Caco-2 (cell line): ENCODE measurements around the gene PDE4D. TPM values are rescaled to one million over a fixed set of nuclear protein-coding genes. Genes with fewer than 3 reads are reported as not detected.

Source experiments
- BruUV-seq: library from RNA; stranded (reverse); fragments of 400-500 nt; replicated peaks from 2 replicates; lab custom pipeline; 2021; lab: Mats Ljungman, UMichigan
- CTCF ChIA-PET: fragments of 300-600 bp; sonication (Branson Sonifier 250); formaldehyde crosslinking; loops from one replicate; lab custom pipeline; 2022; ENCODE audit warnings: antibody characterized with exemption; lab: Charles Lee
- POLR2A ChIA-PET: fragments of 300-600 bp; sonication (Branson Sonifier 250); formaldehyde crosslinking; loops from one replicate; lab custom pipeline; 2022; ENCODE audit warnings: antibody characterized with exemption; lab: Charles Lee
- DNase-seq, 2 experiments: peaks; one replicate each; pipeline versions ENCODE4 v3.0.0 to v3.0.0-alpha.2; 2020 to 2022
- H3K27me3 ChIP-seq: replicated peaks from 2 replicates; pipeline ENCODE4 v1.6.0; 2011; ENCODE audit warnings: low read length; ENCODE audit not compliant: control insufficient read depth, insufficient read depth
- H3K36me3 ChIP-seq: 2 replicates; pipeline ENCODE4 v1.5.1; 2011; ENCODE audit warnings: low read length; ENCODE audit not compliant: control insufficient read depth, insufficient read depth
- H3K4me1 ChIP-seq: fragments of 250-450 bp; sonication (Bioruptor Pico); 2 replicates; pipeline ENCODE4 v1.5.1; 2020; ENCODE audit warnings: mild to moderate bottlenecking
- H3K4me3 ChIP-seq: 2 replicates; pipeline ENCODE4 v1.5.1; 2011; ENCODE audit warnings: low read depth, mild to moderate bottlenecking, control low read depth, low read length
- H3K9me3 ChIP-seq: fragments of 250-450 bp; sonication (Bioruptor Pico); 2 replicates; pipeline ENCODE4 v1.5.1; 2020; ENCODE audit warnings: mild to moderate bottlenecking, moderate library complexity
- H3K27ac Mint-ChIP-seq: one replicate; pipeline ENCODE4 v1.8.0; 2022; ENCODE audit warnings: mixed read lengths; ENCODE audit not compliant: unreplicated experiment
- H3K27me3 Mint-ChIP-seq: one replicate; pipeline ENCODE4 v1.8.0; 2022; ENCODE audit warnings: mixed read lengths; ENCODE audit not compliant: insufficient read depth, unreplicated experiment
- H3K36me3 Mint-ChIP-seq: one replicate; pipeline ENCODE4 v1.8.0; 2022; ENCODE audit warnings: mild to moderate bottlenecking, mixed read lengths; ENCODE audit not compliant: insufficient read depth, unreplicated experiment
- H3K4me1 Mint-ChIP-seq: one replicate; pipeline ENCODE4 v1.8.0; 2022; ENCODE audit warnings: low read depth, mixed read lengths; ENCODE audit not compliant: unreplicated experiment
- H3K4me3 Mint-ChIP-seq: one replicate; pipeline ENCODE4 v1.8.0; 2022; ENCODE audit warnings: mild to moderate bottlenecking, moderate library complexity, mixed read lengths; ENCODE audit not compliant: unreplicated experiment
- H3K9me3 Mint-ChIP-seq: one replicate; pipeline ENCODE4 v1.8.0; 2022; ENCODE audit warnings: mixed read lengths; ENCODE audit not compliant: unreplicated experiment
- intact Hi-C: fragments of 100-400 bp; cut with micrococcal nuclease; formaldehyde crosslinking; loops from one replicate; pipeline ENCODE4 v1.10.0; 2022; ENCODE audit not compliant: unreplicated experiment
- total RNA-seq: library from RNA; stranded (reverse); gene quantifications from 2 replicates; pipeline ENCODE4 v1.2.3, GENCODE V29; 2022
- TF ChIP-seq, protein P1 (sequence below), 2 experiments: fragments of 200-600 bp in 1 of 2; IDR thresholded peaks; 1 replicate in 1 of 2; 2 replicates in 1 of 2; pipeline versions ENCODE4 v1.5.1 to v1.8.0; 2011 to 2022; ENCODE audit warnings: antibody characterized with exemption in 1 of 2, control low read depth in 1 of 2, inconsistent platforms in 1 of 2, low read depth in 1 of 2, low read length in 1 of 2, mild to moderate bottlenecking in 1 of 2, moderate library complexity in 1 of 2; ENCODE audit not compliant: insufficient read depth in 1 of 2, severe bottlenecking in 1 of 2, unreplicated experiment in 1 of 2

The PDE4D gene
- total RNA-seq, 1 experiment from 2014 or later, result 89.8 TPM

DNA sequence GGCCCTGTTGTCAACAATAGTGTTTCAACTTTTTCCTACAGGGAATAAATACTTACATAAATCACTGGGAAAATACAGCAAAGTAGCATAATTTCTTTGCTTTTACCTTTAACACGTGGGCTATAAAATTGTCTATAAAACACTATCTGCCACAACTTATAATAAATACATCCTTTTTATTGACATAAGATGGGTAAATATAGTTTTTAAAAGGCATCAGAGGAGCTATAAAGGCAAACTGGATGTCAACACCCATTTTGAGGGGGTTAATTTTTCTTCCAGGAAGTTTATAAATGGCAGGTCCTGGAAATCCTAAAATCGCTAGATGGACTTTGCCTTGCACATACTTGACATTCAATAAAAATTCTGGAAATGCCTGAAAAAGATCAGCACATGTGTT is 358.0 kb downstream of the PDE4D start:
- Mint-ChIP-seq H3K27me3 (no peaks in the 10 kb centered on the region), H3K4me3 (no peak overlapping the region), H3K4me1 (peaks cover 6% of the 10 kb centered on the region), H3K36me3 (no peaks in the 10 kb centered on the region), H3K27ac (no peak overlapping the region), H3K9me3 (no peaks in the 10 kb centered on the region)
- ChIA-PET CTCF (no interaction called here), POLR2A (no interaction called here)
- TF ChIP-seq, protein P1, sequence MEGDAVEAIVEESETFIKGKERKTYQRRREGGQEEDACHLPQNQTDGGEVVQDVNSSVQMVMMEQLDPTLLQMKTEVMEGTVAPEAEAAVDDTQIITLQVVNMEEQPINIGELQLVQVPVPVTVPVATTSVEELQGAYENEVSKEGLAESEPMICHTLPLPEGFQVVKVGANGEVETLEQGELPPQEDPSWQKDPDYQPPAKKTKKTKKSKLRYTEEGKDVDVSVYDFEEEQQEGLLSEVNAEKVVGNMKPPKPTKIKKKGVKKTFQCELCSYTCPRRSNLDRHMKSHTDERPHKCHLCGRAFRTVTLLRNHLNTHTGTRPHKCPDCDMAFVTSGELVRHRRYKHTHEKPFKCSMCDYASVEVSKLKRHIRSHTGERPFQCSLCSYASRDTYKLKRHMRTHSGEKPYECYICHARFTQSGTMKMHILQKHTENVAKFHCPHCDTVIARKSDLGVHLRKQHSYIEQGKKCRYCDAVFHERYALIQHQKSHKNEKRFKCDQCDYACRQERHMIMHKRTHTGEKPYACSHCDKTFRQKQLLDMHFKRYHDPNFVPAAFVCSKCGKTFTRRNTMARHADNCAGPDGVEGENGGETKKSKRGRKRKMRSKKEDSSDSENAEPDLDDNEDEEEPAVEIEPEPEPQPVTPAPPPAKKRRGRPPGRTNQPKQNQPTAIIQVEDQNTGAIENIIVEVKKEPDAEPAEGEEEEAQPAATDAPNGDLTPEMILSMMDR (IDR thresholded peaks at IDR 0.05; ENCODE audit: insufficient read depth in 1 of 2, low read depth in 1 of 2, low read length in 1 of 2, severe bottlenecking in 1 of 2, unreplicated experiment in 1 of 2), result no peak
- no peak for DNase-seq
- Histone ChIP-seq H3K36me3 (no peaks in the 10 kb centered on the region), H3K4me1 (no peaks in the 10 kb centered on the region; the same call in 1 of the 2 replicates), H3K27me3 (no peaks in the 10 kb centered on the region), H3K4me3 (no peak overlapping the region), H3K9me3 (no peaks in the 10 kb centered on the region)
- intact Hi-C loops, result no loop called here
- no TSS peak for BruUV-seq

DNA sequence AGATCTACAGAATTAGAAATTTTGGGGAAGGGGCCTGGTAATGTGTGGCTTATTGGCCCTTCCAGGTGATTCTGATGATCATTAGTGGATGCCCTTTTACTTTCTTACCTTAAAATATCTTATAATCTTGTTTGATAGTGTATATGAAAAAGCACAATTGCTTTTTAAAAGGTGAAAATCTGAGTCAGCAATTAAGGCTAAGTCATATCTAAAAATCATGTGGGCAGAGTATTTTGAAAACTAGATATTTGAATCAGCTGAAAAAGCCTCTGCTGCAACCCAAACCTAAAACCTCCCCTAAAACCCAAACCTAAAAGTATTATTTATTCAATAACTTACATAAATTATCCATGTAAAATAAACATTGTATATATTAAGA is 359.8 kb downstream of the PDE4D start:
- TF ChIP-seq, protein P1 (IDR thresholded peaks at IDR 0.05; ENCODE audit: insufficient read depth in 1 of 2, low read depth in 1 of 2, low read length in 1 of 2, severe bottlenecking in 1 of 2, unreplicated experiment in 1 of 2), result no peak
- no peak overlapping the region for H3K4me3 Mint-ChIP-seq

DNA sequence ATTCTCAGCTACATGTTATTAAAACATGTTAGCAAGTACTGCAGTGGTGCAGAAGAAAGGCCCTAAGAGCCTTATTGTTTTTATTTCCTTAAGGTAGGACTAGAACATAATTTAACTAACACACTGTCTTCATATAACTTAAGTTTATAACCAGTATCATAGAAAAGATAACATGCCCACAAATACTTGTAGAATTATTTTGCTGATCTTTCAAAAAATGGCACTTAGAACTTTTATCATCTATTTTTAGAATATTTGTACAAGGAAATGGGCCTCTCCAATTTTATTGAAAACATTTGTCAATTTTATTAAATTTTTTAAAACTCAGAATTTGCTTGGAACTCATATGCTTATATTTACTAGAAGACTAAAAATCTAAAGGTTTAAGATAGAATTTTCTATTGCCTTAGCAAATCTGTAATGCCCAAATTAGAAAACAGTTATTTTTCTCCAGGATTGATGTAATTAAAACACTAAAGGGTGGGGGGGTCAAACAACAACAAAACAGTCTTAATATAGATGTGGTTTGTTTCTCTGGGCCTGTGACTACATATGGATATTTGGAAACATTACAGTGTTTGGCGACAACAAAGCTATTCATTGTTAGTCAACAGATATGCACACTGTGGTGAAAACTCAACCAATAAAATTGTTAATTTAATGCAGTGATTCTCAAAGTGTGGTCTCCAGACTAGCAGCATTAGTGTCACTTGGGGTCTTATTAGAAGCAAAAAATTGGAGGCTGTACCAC is 360.4 kb downstream of the PDE4D start:
- peaks cover 13% of the 10 kb centered on the region for H3K4me1 Mint-ChIP-seq
- no peaks in the 10 kb centered on the region for H3K36me3 Mint-ChIP-seq
- no peak for DNase-seq
- CTCF ChIA-PET, result no interaction called here
- no peak overlapping the region for H3K4me3 ChIP-seq
- no peak overlapping the region for H3K27ac Mint-ChIP-seq
- TF ChIP-seq, protein P1 (IDR thresholded peaks at IDR 0.05; ENCODE audit: insufficient read depth in 1 of 2, low read depth in 1 of 2, low read length in 1 of 2, severe bottlenecking in 1 of 2, unreplicated experiment in 1 of 2), result no peak
- POLR2A ChIA-PET, result no interaction called here
- no peaks in the 10 kb centered on the region for H3K27me3 Mint-ChIP-seq
- BruUV-seq, result no TSS peak
- H3K36me3 ChIP-seq, result no peaks in the 10 kb centered on the region
- H3K9me3 ChIP-seq, result no peaks in the 10 kb centered on the region
- H3K27me3 ChIP-seq, result no peaks in the 10 kb centered on the region
- intact Hi-C loops, result no loop called here
- H3K9me3 Mint-ChIP-seq, result no peaks in the 10 kb centered on the region
- peaks cover 15% of the 10 kb centered on the region for H3K4me1 ChIP-seq
- no peak overlapping the region for H3K4me3 Mint-ChIP-seq

More for the DNA sequence above, 359.8 kb downstream of the PDE4D start:
- Histone ChIP-seq H3K4me3 (no peak overlapping the region), H3K27me3 (no peaks in the 10 kb centered on the region), H3K4me1 (peaks cover 10% of the 10 kb centered on the region), H3K9me3 (no peaks in the 10 kb centered on the region), H3K36me3 (no peaks in the 10 kb centered on the region)
- CTCF ChIA-PET, result no interaction called here
- Mint-ChIP-seq H3K36me3 (no peaks in the 10 kb centered on the region), H3K4me1 (peaks cover 7% of the 10 kb centered on the region), H3K27ac (no peak overlapping the region), H3K9me3 (no peaks in the 10 kb centered on the region), H3K27me3 (no peaks in the 10 kb centered on the region)
- no peak for DNase-seq
- POLR2A ChIA-PET, result no interaction called here
- BruUV-seq, result no TSS peak
- intact Hi-C loops, result no loop called here
